Lung (tissue), 12 donors: ENCODE measurements around the gene MT1G. TPM values are rescaled to one million over a fixed set of nuclear protein-coding genes. Genes with fewer than 3 reads are reported as not detected.

ENCODE experiments used
- ATAC-seq: fragments of 200-7000 bp; cut with Tn5 transposase; one replicate; pipeline ENCODE4 v1.9.1; 2020; ENCODE audit warnings: moderate number of reproducible peaks; ENCODE audit not compliant: insufficient read depth, low FRiP score
- DNase-seq, 3 donors: peaks; one replicate each; pipeline ENCODE4 v3.0.0-alpha.2; 2013 to 2017
- H3K27ac ChIP-seq, 2 donors: one replicate each; pipeline ENCODE4 v1.5.1; 2013; ENCODE audit warnings: mild to moderate bottlenecking in 2 of 2, moderate library complexity in 2 of 2, control low read depth in 1 of 2, inconsistent platforms in 1 of 2, low read depth in 1 of 2, low read length in 1 of 2
- H3K27me3 ChIP-seq, 3 donors: one replicate each; pipeline ENCODE4 v1.5.1; 2013; ENCODE audit warnings: low read length in 2 of 3; ENCODE audit not compliant: control insufficient read depth in 3 of 3, insufficient read depth in 3 of 3
- H3K36me3 ChIP-seq, 4 donors: one replicate each; pipeline ENCODE4 v1.5.1; 2013; ENCODE audit warnings: low read length in 4 of 4, mild to moderate bottlenecking in 1 of 4, moderate library complexity in 1 of 4; ENCODE audit not compliant: control insufficient read depth in 4 of 4, insufficient read depth in 4 of 4
- H3K4me1 ChIP-seq, 5 donors: one replicate each; pipeline ENCODE4 v1.5.1; 2013; ENCODE audit warnings: low read length in 5 of 5, mild to moderate bottlenecking in 2 of 5, moderate library complexity in 1 of 5; ENCODE audit not compliant: control insufficient read depth in 5 of 5, insufficient read depth in 5 of 5
- H3K4me3 ChIP-seq: one replicate; pipeline ENCODE4 v1.5.1; 2013; ENCODE audit warnings: mild to moderate bottlenecking, control low read depth, moderate library complexity
- H3K9ac ChIP-seq, 2 donors: one replicate each; pipeline ENCODE4 v1.5.1; 2013; ENCODE audit warnings: low read length in 2 of 2, control low read depth in 1 of 2; ENCODE audit not compliant: insufficient read depth in 1 of 2
- H3K9me3 ChIP-seq, 4 donors: one replicate each; pipeline ENCODE4 v1.5.1; 2013; ENCODE audit warnings: low read length in 3 of 4, mild to moderate bottlenecking in 1 of 4, moderate library complexity in 1 of 4; ENCODE audit not compliant: control insufficient read depth in 4 of 4, insufficient read depth in 3 of 4
- WGBS, 2 donors: extraction: QIAGEN DNeasy Blood & Tissue Kit; methylation state at CpG; one replicate each; pipeline ENCODE4 v1.1.7; 2013; 5-methylcytosine and 5-hydroxymethylcytosine counted together
- polyA plus RNA-seq, 2 donors: library from polyadenylated mRNA; stranded (reverse); fragments of 200-250 nt; gene quantifications; one replicate each; pipeline ENCODE4 v1.2.1, GENCODE V29; 2013
- total RNA-seq, 2 donors: library from RNA; depleted of rRNA in 1 of 2; stranded (reverse); fragments of >200 nt in 1 of 2; gene quantifications; one replicate each; pipeline ENCODE4 v1.2.1, GENCODE V29; 2014 to 2021
- TF ChIP-seq, protein P1 (sequence below): IDR thresholded peaks from 2 replicates; pipeline ENCODE4 v1.5.1; 2012; ENCODE audit warnings: mild to moderate bottlenecking; ENCODE audit errors: control extremely low read depth, extremely low read depth
- donor health status: control.
- donor health status: control.
- donor health status: Bipolar disorder and iron deficiency.
- donor health status: healthy.
- donor health status: DM: yes; HTN: yes; CAD: no.

MT1G gene
- total and polyA plus RNA-seq, 4 donors: 3.5 to 140 (median 78.0) TPM

DNA sequence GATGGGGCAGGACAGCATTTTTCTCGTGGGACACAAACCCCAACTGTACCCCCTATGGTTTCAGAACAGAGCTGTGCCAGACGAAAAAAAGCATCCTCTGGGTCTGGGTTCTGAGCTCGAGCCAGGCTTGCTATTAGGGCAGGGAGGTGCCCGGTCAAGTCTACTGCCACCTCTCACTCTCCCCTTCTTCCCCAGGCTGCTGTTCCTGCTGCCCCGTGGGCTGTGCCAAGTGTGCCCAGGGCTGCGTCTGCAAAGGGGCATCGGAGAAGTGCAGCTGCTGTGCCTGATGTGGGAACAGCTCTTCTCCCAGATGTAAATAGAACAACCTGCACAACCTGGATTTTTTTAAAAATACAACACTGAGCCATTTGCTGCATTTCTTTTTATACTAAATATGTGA, 41.2 kb downstream of the MT1G start:
- H3K9ac ChIP-seq: no peak overlapping the region
- H3K4me1 ChIP-seq: peaks cover 0 to 13% (median 0%) of the 10 kb centered on the region in 5 donors
- no peaks in the 10 kb centered on the region for H3K36me3 ChIP-seq
- DNase-seq (no peak), ATAC-seq (no peak)
- TF ChIP-seq, protein P1, sequence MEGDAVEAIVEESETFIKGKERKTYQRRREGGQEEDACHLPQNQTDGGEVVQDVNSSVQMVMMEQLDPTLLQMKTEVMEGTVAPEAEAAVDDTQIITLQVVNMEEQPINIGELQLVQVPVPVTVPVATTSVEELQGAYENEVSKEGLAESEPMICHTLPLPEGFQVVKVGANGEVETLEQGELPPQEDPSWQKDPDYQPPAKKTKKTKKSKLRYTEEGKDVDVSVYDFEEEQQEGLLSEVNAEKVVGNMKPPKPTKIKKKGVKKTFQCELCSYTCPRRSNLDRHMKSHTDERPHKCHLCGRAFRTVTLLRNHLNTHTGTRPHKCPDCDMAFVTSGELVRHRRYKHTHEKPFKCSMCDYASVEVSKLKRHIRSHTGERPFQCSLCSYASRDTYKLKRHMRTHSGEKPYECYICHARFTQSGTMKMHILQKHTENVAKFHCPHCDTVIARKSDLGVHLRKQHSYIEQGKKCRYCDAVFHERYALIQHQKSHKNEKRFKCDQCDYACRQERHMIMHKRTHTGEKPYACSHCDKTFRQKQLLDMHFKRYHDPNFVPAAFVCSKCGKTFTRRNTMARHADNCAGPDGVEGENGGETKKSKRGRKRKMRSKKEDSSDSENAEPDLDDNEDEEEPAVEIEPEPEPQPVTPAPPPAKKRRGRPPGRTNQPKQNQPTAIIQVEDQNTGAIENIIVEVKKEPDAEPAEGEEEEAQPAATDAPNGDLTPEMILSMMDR: no peak
- peak overlapping the region; percentile 55 for H3K4me3 ChIP-seq
- peaks cover 0 to 1% (median 0%) of the 10 kb centered on the region in 4 donors for H3K9me3 ChIP-seq
- H3K27ac ChIP-seq: peak overlapping the region; percentile 91 to 94
- H3K27me3 ChIP-seq: peaks cover 0 to 34% (median 22%) of the 10 kb centered on the region in 3 donors
- WGBS, 2 donors: 52 to 61% methylated on average over 7 of the region's 7 CpGs

GRCh38 chr16:56625943-56626654, 41.8 kb downstream of the MT1G start:
- H3K36me3 ChIP-seq: no peaks in the 10 kb centered on the region
- H3K27me3 ChIP-seq: peaks cover 0 to 32% (median 17%) of the 10 kb centered on the region in 3 donors
- peaks cover 0 to 13% (median 0%) of the 10 kb centered on the region in 5 donors for H3K4me1 ChIP-seq
- TF ChIP-seq, protein P1: no peak
- H3K9ac ChIP-seq: no peak overlapping the region
- DNase-seq (no peak), ATAC-seq (peak; percentile 8)
- peak overlapping the region; percentile 55 for H3K4me3 ChIP-seq
- peak overlapping the region; percentile 91 to 94 for H3K27ac ChIP-seq
- 22 to 25% methylated on average over 16 of the region's 16 CpGs for WGBS, 2 donors
- H3K9me3 ChIP-seq: peaks cover 0 to 1% (median 0%) of the 10 kb centered on the region in 4 donors

DNA sequence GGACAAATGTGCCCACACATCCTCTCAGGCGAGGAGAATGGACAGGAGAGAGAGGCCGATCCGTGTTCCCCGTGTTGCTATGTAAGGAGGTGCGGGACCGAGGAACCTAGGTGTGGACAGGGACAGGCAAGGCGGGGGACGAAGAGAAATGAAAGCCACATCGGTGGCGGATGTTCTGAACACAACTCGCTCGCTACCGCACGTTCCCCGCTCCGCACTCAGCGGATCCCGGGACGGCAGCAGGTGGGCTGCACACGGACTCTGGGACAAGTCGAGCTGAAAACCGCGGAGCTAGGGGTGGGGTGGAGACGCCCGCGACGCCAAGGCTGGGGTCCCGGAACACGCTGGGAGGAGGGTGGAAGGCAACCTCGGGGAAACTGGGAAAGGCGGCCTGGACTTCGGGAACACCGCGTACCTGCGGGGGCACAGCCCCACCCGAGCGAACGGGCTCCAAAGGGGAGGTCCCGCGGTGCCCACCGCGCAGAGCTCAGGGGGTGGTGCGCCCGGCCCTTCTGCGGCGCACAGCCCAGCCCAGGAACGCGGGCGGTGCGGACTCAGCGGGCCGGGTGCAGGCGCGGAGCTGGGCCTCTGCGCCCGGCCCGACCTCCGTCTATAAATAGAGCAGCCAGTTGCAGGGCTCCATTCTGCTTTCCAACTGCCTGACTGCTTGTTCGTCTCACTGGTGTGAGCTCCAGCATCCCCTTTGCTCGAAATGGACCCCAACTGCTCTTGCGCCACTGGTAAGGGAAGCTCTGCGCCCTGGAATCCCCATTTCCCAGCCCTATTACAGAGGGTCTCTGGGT, 42.5 kb downstream of the MT1G start, which contains the start of gene MT1E:
TSS of gene MT1E (plus strand) at position 642 of the 803 bp plus-strand sequence. CDS start at position 713, 71 bp downstream.
- H3K9ac ChIP-seq: peak within 1 kb of the TSS; percentile 0 to 77
- peak within 1 kb of the TSS; percentile 91 to 94 for H3K27ac ChIP-seq
- peak within 1 kb of the TSS; percentile 55 for H3K4me3 ChIP-seq
- TF ChIP-seq, protein P1: no peak
- peaks cover 0 to 1% (median 0%) of the 10 kb centered on the region in 4 donors for H3K9me3 ChIP-seq
- ATAC-seq (peak; percentile 90), DNase-seq (peak; percentile 62 to 81 (median 67))
- no peaks in the 10 kb centered on the region for H3K36me3 ChIP-seq
- H3K27me3 ChIP-seq: peaks cover 0 to 32% (median 13%) of the 10 kb centered on the region in 3 donors
- H3K4me1 ChIP-seq: peaks cover 0 to 13% (median 0%) of the 10 kb centered on the region in 5 donors
- WGBS, 2 donors: 1 to 2% methylated on average over 62 of the region's 62 CpGs
